ENCODE data around the gene NLRP3.

- TF ChIP-seq TAF1 (IDR thresholded peaks at IDR 0.05; ENCODE audit: low read depth) (no peak), TEAD4 (IDR thresholded peaks at IDR 0.05) (no peak), FOXM1 (IDR thresholded peaks at IDR 0.05; ENCODE audit: borderline replicate concordance, low read depth) (no peak), EGR1 (IDR thresholded peaks at IDR 0.05) (no peak), CEBPB (IDR thresholded peaks at IDR 0.05) (no peak)
Measured at GRCh38 chr1:247430434-247430833, 14.5 kb downstream of the NLRP3 start.

Data from Ishikawa (cell line).